ENCODE data around the gene SDF2L1. TPM values are rescaled to one million over a fixed set of nuclear protein-coding genes. Genes with fewer than 3 reads are reported as not detected.
"Not testable (repeated sequence)": the region's sequence is repeated elsewhere in the genome, so short reads cannot be mapped to it uniquely, and the experiment has no call there.

SDF2L1 gene, protein sequence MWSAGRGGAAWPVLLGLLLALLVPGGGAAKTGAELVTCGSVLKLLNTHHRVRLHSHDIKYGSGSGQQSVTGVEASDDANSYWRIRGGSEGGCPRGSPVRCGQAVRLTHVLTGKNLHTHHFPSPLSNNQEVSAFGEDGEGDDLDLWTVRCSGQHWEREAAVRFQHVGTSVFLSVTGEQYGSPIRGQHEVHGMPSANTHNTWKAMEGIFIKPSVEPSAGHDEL
- 22.0 and 27.7 TPM in 2 replicates for total RNA-seq

GRCh38 chr22:21641789-21642583 is at the start of gene SDF2L1:
Gene SDF2L1, plus strand, starts transcription at chr22:21642302. Its CDS starts 35 bp downstream, at chr22:21642337.
- DNase-seq (ENCODE audit: low read depth), result peak; percentile 99
- TF ChIP-seq, protein P1, sequence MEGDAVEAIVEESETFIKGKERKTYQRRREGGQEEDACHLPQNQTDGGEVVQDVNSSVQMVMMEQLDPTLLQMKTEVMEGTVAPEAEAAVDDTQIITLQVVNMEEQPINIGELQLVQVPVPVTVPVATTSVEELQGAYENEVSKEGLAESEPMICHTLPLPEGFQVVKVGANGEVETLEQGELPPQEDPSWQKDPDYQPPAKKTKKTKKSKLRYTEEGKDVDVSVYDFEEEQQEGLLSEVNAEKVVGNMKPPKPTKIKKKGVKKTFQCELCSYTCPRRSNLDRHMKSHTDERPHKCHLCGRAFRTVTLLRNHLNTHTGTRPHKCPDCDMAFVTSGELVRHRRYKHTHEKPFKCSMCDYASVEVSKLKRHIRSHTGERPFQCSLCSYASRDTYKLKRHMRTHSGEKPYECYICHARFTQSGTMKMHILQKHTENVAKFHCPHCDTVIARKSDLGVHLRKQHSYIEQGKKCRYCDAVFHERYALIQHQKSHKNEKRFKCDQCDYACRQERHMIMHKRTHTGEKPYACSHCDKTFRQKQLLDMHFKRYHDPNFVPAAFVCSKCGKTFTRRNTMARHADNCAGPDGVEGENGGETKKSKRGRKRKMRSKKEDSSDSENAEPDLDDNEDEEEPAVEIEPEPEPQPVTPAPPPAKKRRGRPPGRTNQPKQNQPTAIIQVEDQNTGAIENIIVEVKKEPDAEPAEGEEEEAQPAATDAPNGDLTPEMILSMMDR (IDR thresholded peaks at IDR 0.05; ENCODE audit: insufficient read depth, low read depth, low read length), result no peak
- peak within 1 kb of the TSS; percentile 86 for H3K4me3 ChIP-seq (ENCODE audit: low read depth, low read length)

DNA sequence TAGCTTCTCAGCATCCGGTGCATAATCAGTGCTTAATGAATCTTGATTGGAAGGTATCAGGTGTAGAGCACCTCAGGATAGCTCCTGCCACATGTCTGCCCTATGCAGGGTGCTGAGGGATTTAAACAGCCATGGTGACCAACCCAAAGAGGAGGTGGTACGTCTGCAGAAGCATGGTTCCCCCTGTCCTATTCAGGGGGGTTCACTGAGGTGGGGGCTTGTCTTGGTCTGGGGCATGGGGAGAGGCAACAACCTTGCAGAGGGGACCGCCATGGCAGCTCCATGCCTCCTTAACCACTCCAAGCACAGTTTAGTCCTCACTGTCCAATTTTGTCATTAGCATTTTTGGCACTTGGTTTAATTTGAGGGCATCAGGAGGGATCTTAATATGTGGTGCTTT is 49.7 kb upstream of the SDF2L1 start:
- TF ChIP-seq, protein P1 (IDR thresholded peaks at IDR 0.05; ENCODE audit: insufficient read depth, low read depth, low read length), result no peak
- no peak for DNase-seq (ENCODE audit: low read depth)
- no peak overlapping the region for H3K4me3 ChIP-seq (ENCODE audit: low read depth, low read length)

- TF ChIP-seq, protein P1 (IDR thresholded peaks at IDR 0.05; ENCODE audit: insufficient read depth, low read depth, low read length), result peak; percentile 33
- H3K4me3 ChIP-seq (ENCODE audit: low read depth, low read length), result no peak overlapping the region
- no peak for DNase-seq (ENCODE audit: low read depth)
Measured at GRCh38 chr22:21593406-21594232, 48.5 kb upstream of the SDF2L1 start.

DNA sequence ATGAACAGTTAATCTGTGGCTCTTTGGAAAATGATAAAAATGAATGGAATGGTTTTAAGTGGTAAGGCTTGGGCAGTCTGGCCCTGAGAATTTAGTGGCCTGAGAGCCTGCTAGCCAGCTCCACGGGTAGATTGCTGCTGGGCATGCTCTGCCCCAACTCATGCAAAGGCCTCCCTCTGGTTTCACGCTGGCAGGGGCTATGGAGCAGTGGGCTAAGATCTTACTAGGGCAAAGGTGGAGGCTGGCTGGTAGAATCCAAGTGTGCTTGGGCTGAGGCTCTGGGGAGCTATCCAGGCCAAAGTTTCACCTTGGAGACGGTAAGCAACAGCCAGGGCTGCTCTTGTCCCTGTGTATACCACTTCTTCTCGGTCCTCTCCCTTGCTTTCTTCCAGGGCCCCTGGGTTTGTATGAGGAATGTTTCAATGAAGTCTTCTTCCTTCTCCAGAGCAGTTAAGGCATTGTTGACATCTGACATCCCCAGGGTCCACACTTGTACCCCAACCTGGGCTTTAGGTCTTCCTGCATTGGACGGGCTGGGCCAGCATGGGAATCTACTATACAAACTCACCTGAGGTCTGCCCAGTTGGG is 47.1 kb upstream of the SDF2L1 start:
- TF ChIP-seq, protein P1 (IDR thresholded peaks at IDR 0.05; ENCODE audit: insufficient read depth, low read depth, low read length), result no peak
- H3K4me3 ChIP-seq (ENCODE audit: low read depth, low read length), result no peak overlapping the region
- DNase-seq (ENCODE audit: low read depth), result peak; percentile 41

- H3K4me3 ChIP-seq (ENCODE audit: low read depth, low read length); DNase-seq (ENCODE audit: low read depth): not testable (repeated sequence)
Measured at GRCh38 chr22:21596356-21597135, 45.6 kb upstream of the SDF2L1 start.

DNA sequence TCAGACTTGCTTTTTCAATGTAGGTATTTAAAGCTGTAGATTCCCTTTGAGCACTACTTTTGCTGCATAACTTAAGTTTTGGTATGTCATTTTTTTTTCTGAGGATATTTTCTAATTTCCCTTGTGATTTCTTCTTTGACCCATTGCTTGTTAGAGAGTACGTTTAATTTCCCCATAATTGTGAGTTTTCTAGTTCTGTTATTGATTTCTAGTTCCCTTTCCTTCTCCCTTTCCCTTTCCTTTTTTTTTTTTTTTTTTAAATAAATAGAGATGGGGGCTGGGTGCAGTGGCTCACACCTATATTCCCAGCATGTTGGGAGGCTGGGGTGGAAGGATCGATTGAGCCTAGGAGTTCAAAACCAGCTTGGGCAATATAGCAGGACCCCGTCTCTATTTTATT is 43.8 kb upstream of the SDF2L1 start:
- H3K4me3 ChIP-seq (ENCODE audit: low read depth, low read length), result no peak overlapping the region
- TF ChIP-seq, protein P1 (IDR thresholded peaks at IDR 0.05; ENCODE audit: insufficient read depth, low read depth, low read length), result no peak
- DNase-seq (ENCODE audit: low read depth), result no peak
